Epithelial cell of esophagus (primary cell): ENCODE measurements around the gene TXNDC5.

ENCODE experiments used
- DNase-seq: peaks from one replicate; pipeline ENCODE4 v3.0.0; 2010; ENCODE audit warnings: low read depth
- H3K4me3 ChIP-seq: 2 replicates; pipeline ENCODE4 v1.5.1; 2011; ENCODE audit warnings: mild to moderate bottlenecking, low read length, control low read depth
- TF ChIP-seq, protein P1 (sequence below): IDR thresholded peaks from 2 replicates; pipeline ENCODE4 v1.5.1; 2011; ENCODE audit warnings: low read depth, mild to moderate bottlenecking, low read length, control low read depth, inconsistent platforms; ENCODE audit not compliant: insufficient read depth; ENCODE audit errors: missing control alignments

TXNDC5 gene

DNA sequence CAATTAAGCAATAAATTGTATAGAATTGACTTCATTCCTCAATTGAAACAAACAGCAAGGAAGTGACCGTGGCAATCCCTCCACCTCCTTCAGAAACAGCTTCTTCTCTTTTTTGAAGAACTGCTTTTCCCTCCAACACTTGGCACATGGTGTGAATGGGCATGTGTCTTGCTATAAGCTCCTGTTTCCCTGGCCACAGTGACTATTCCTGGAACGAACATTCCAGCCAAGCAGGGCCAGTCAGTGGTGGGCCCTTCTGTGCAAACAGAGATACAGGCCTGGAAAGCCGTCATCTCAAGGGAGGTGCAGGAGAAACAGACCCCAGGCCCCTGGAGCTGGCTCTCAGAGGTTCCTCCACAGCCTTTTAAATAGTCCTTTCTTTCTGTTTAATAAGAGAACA, 6.9 kb downstream of the TXNDC5 start:
- DNase-seq: no peak

DNA sequence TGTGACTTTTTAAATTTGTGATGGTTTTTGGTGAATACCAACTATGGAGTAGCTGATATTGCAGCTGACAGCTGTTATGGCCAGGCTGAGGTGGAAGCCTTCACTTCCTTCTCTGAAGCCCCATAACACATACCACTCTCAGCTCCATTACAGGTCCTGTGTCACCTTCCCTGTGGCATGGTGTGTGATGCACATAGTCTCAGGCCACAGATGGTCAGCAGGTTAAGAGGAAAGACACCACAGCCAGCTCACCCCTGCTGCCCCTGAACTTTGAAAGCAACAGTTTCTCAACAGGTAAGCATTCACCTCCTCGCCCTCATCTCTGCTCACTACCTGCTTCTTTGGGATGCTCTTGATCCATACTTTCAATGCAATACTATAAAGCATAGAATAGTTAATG, 7.7 kb downstream of the TXNDC5 start:
- no peak for DNase-seq
- TF ChIP-seq, protein P1, sequence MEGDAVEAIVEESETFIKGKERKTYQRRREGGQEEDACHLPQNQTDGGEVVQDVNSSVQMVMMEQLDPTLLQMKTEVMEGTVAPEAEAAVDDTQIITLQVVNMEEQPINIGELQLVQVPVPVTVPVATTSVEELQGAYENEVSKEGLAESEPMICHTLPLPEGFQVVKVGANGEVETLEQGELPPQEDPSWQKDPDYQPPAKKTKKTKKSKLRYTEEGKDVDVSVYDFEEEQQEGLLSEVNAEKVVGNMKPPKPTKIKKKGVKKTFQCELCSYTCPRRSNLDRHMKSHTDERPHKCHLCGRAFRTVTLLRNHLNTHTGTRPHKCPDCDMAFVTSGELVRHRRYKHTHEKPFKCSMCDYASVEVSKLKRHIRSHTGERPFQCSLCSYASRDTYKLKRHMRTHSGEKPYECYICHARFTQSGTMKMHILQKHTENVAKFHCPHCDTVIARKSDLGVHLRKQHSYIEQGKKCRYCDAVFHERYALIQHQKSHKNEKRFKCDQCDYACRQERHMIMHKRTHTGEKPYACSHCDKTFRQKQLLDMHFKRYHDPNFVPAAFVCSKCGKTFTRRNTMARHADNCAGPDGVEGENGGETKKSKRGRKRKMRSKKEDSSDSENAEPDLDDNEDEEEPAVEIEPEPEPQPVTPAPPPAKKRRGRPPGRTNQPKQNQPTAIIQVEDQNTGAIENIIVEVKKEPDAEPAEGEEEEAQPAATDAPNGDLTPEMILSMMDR: no peak
- no peak overlapping the region for H3K4me3 ChIP-seq

More for the DNA sequence above, 6.9 kb downstream of the TXNDC5 start:
- no peak overlapping the region for H3K4me3 ChIP-seq
- TF ChIP-seq, protein P1: no peak

DNA sequence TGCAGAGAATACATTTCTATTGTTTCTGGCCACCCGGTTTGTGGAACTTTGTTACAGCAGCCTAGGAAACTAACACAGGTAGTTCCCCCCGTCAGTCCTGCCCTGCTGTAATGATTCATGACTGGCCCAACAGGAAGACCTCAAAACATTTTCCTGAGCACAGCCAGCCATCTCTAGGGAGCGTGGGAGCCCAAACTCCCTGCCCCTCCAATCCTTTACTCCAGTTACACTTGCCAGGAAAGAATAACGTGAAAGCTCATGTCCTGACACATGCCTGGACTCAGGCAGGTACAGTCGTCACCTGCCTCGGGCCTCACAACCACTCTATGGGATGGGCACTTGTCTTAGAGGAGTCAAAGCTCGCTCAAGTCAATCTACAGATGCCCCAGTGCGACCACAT, 8.4 kb downstream of the TXNDC5 start:
- H3K4me3 ChIP-seq: no peak overlapping the region
- TF ChIP-seq, protein P1: no peak
- peak; percentile 78 for DNase-seq

DNA sequence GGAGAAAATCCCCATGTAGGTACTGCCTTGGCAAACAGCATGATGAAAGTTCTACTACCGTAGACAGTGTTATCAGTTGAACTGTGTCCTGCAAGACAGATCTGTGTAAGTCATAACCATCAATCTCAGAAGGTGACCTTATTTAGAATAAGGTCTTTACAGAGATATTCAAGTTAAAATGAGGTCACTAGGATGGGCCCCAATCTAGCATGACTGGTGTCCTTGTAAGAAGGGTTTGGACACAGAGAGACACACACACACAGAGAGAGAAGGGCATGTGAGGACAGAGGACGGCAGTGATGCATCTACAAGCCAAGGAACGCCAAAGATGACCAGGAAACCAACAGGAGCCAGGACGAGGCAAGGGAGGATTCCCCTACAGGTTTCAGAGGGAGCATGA, 8.8 kb downstream of the TXNDC5 start:
- DNase-seq: peak; percentile 11
- no peak overlapping the region for H3K4me3 ChIP-seq
- TF ChIP-seq, protein P1: no peak

DNA sequence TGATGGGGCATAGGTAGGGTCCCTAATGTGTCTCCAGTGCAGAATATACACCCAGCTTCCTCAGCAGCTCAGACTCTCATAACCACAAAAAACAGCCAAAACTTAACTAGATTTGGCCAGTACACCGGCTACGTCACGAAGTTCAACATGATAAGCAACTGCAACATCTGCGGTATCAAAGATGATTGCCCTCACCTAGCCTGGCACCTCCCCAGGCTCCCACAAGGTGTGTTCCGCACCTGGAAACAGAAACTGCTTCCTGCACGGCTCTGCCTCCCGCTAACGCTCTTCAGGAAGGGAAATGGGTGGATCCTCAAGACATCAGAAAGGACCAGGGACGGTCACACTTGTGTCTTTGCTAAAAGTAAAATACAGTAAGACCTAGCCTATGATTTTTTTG, 9.5 kb downstream of the TXNDC5 start:
- DNase-seq: no peak
- H3K4me3 ChIP-seq: no peak overlapping the region
- TF ChIP-seq, protein P1: no peak

DNA sequence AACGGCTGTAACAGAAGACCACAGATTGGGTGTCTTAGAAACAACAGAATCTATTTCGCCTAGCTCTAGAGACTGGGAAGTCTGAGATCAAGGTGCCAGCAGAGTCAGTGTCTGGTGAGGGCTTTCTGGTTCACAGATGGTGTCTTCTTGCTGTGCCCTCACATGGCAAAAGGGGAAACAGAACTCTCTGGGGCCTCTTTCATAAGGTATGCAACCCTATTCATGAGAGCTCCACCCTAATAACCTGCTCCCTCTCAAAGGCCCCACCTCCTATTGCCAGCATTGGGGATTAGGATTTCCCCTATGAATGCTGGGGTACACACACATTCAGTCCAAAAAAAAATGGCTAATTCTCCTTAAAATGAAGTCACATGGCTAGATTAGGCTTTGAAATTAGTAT, 10.0 kb downstream of the TXNDC5 start:
- no peak for DNase-seq
- no peak overlapping the region for H3K4me3 ChIP-seq
- TF ChIP-seq, protein P1: no peak

DNA sequence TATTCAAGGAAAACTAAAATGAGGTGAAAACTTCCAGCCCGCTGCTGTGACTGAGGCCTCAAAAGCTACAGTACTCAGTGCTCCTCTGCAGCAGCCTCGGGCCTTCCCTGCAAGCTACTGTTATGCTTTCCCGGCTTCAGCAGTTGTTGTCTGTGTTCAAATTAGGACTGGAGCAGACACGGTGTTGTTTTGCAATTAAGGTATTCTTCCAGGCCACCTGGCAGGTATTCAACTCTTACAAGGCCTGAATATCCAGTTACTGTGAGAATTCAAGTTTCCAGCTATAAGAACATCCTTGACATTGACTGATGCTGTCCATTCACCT, 10.7 kb downstream of the TXNDC5 start:
- TF ChIP-seq, protein P1: no peak
- no peak overlapping the region for H3K4me3 ChIP-seq
- no peak for DNase-seq
